WTC11 (cell line): ENCODE data around the gene NELL1. TPM values are rescaled to one million over a fixed set of nuclear protein-coding genes. Genes with fewer than 3 reads are reported as not detected.
"Not testable (repeated sequence)": the region's sequence is repeated elsewhere in the genome, so short reads cannot be mapped to it uniquely, and the experiment has no call there.

Experiments used
- ATAC-seq: fragments of 200-7000 bp; cut with Tn5 transposase; 2 replicates; pipeline ENCODE4 v1.10.0; 2021; ENCODE audit warnings: mild to moderate bottlenecking, moderate library complexity
- CTCF ChIA-PET: fragments of 300-600 bp; sonication (Branson Sonifier 250); formaldehyde crosslinking; loops from one replicate; lab custom pipeline; 2021; ENCODE audit warnings: antibody characterized with exemption; lab: Charles Lee
- POLR2A ChIA-PET: fragments of 350-600 bp; sonication (Branson Sonifier 250); formaldehyde crosslinking; loops from one replicate; lab custom pipeline; 2021; ENCODE audit warnings: antibody characterized with exemption; lab: Charles Lee
- DNase-seq: peaks from one replicate; pipeline ENCODE4 v3.0.0; 2021; ENCODE audit warnings: low spot score
- H3K27ac Mint-ChIP-seq: 2 replicates; pipeline ENCODE4 v1.8.0; 2021; ENCODE audit warnings: mixed read lengths
- H3K27me3 Mint-ChIP-seq: 2 replicates; pipeline ENCODE4 v1.8.0; 2021; ENCODE audit warnings: low read depth, mild to moderate bottlenecking, moderate library complexity, mixed read lengths
- H3K36me3 Mint-ChIP-seq: 2 replicates; pipeline ENCODE4 v1.8.0; 2021; ENCODE audit warnings: mixed read lengths
- H3K4me1 Mint-ChIP-seq: 2 replicates; pipeline ENCODE4 v1.8.0; 2022; ENCODE audit warnings: mixed read lengths
- H3K4me3 Mint-ChIP-seq: 2 replicates; pipeline ENCODE4 v1.8.0; 2021; ENCODE audit warnings: mild to moderate bottlenecking, moderate library complexity, mixed read lengths
- H3K9me3 Mint-ChIP-seq: 2 replicates; pipeline ENCODE4 v1.8.0; 2021; ENCODE audit warnings: mixed read lengths
- EMX1 ChIP-seq: fragments of 250-450 bp; sonication (Bioruptor Pico); IDR thresholded peaks from 2 replicates; pipeline ENCODE4 v1.8.0; 2021; ENCODE audit warnings: mild to moderate bottlenecking
- ETV6 ChIP-seq: sonication (generic); formaldehyde crosslinking; IDR thresholded peaks from 2 replicates; pipeline ENCODE4 v1.8.1; 2022; ENCODE audit warnings: mild to moderate bottlenecking, missing genetic modification reagents
- GTF2I ChIP-seq: fragments of 250-450 bp; sonication (Bioruptor Pico); conservative IDR thresholded peaks from 2 replicates; pipeline ENCODE4 v1.4.0; 2021; ENCODE audit warnings: mild to moderate bottlenecking
- KAT7 ChIP-seq: sonication (generic); formaldehyde crosslinking; IDR thresholded peaks from 2 replicates; pipeline ENCODE4 v1.8.1; 2023; ENCODE audit warnings: missing genetic modification reagents, mild to moderate bottlenecking, borderline replicate concordance
- NFYB ChIP-seq: sonication (generic); formaldehyde crosslinking; conservative IDR thresholded peaks from 2 replicates; pipeline ENCODE4 v1.8.0; 2022; ENCODE audit warnings: low read depth, missing genetic modification reagents
- NR1H2 ChIP-seq: sonication (generic); formaldehyde crosslinking; IDR thresholded peaks from 2 replicates; pipeline ENCODE4 v1.9.0; 2021; ENCODE audit warnings: mild to moderate bottlenecking, moderate library complexity, missing genetic modification reagents
- ZBTB21 ChIP-seq: sonication (generic); formaldehyde crosslinking; IDR thresholded peaks from 2 replicates; pipeline ENCODE4 v1.8.1; 2023; ENCODE audit warnings: mild to moderate bottlenecking, missing genetic modification reagents, borderline replicate concordance
- ZNF263 ChIP-seq: sonication (generic); formaldehyde crosslinking; IDR thresholded peaks from 2 replicates; pipeline ENCODE4 v1.8.1; 2022; ENCODE audit warnings: low read depth, mild to moderate bottlenecking, moderate library complexity, missing genetic modification reagents
- total RNA-seq: library from RNA; stranded (reverse); gene quantifications from 3 replicates; pipeline ENCODE4 v1.2.3, GENCODE V29; 2021
- TF ChIP-seq, protein P1 (sequence below): fragments of 250-450 bp; sonication (Bioruptor Pico); conservative IDR thresholded peaks from 2 replicates; pipeline ENCODE4 v1.9.0; 2021; ENCODE audit warnings: mild to moderate bottlenecking
- TF ChIP-seq, protein P2 (sequence below): sonication (generic); formaldehyde crosslinking; IDR thresholded peaks from 2 replicates; pipeline ENCODE4 v1.8.1; 2022; ENCODE audit warnings: missing genetic modification reagents, borderline replicate concordance
- TF ChIP-seq, protein P3 (sequence below): fragments of 250-450 bp; sonication (Bioruptor Pico); IDR thresholded peaks from 2 replicates; pipeline ENCODE4 v1.8.0; 2021; ENCODE audit warnings: mild to moderate bottlenecking
- TF ChIP-seq, protein P4 (sequence below): sonication (generic); formaldehyde crosslinking; IDR thresholded peaks from 2 replicates; pipeline ENCODE4 v1.8.1; 2023; ENCODE audit warnings: mild to moderate bottlenecking, missing genetic modification reagents
- TF ChIP-seq, protein P5 (sequence below): sonication (generic); formaldehyde crosslinking; IDR thresholded peaks from 2 replicates; pipeline ENCODE4 v1.8.0; 2022; ENCODE audit warnings: mild to moderate bottlenecking, missing genetic modification reagents
- TF ChIP-seq, protein P6 (sequence below): sonication (generic); formaldehyde crosslinking; IDR thresholded peaks from 2 replicates; pipeline ENCODE4 v1.8.1; 2022; ENCODE audit warnings: low read depth, missing genetic modification reagents, borderline replicate concordance
- TF ChIP-seq, protein P7 (sequence below): sonication (generic); formaldehyde crosslinking; IDR thresholded peaks from 2 replicates; pipeline ENCODE4 v1.8.0; 2022; ENCODE audit warnings: mild to moderate bottlenecking, missing genetic modification reagents

Gene NELL1
- total RNA-seq, 1 experiment from 2014 or later, result 1.8 TPM

DNA sequence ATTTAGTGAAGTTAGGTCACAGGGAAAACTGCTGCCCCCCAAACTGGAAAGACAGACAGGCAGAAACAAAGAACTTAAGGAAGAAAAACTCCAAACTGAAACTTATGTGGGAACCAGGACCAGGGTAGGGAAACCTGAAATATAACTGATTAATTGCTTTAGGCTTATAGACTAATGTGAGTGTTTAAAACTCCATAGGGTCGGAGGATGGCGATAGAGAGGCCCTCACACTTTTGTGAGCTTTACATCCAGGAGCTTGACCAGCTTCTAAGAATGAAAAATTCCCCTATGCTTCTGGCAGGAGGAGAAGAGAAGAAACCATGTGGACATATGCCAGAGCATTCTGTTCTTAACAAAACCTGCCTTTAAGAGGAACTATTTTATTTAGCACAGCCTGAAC is 598.6 kb downstream of the NELL1 start:
- H3K27me3 Mint-ChIP-seq, result no peaks in the 10 kb centered on the region; the same call in 1 of the 2 replicates
- H3K27ac Mint-ChIP-seq, result no peak overlapping the region
- H3K9me3 Mint-ChIP-seq, result peaks cover 21% of the 10 kb centered on the region
- DNase-seq (no peak), ATAC-seq (peak; percentile 74)
- peaks cover 11% of the 10 kb centered on the region for H3K36me3 Mint-ChIP-seq
- ChIA-PET POLR2A (no interaction called here), CTCF (interaction anchor here (0.5 to 1.7 kb wide), 6 partner anchors 13 to 244 kb away, joined by 3 to 6 read pairs (median 4); no protein-coding TSS in a partner anchor)
- TF ChIP-seq, protein P1, sequence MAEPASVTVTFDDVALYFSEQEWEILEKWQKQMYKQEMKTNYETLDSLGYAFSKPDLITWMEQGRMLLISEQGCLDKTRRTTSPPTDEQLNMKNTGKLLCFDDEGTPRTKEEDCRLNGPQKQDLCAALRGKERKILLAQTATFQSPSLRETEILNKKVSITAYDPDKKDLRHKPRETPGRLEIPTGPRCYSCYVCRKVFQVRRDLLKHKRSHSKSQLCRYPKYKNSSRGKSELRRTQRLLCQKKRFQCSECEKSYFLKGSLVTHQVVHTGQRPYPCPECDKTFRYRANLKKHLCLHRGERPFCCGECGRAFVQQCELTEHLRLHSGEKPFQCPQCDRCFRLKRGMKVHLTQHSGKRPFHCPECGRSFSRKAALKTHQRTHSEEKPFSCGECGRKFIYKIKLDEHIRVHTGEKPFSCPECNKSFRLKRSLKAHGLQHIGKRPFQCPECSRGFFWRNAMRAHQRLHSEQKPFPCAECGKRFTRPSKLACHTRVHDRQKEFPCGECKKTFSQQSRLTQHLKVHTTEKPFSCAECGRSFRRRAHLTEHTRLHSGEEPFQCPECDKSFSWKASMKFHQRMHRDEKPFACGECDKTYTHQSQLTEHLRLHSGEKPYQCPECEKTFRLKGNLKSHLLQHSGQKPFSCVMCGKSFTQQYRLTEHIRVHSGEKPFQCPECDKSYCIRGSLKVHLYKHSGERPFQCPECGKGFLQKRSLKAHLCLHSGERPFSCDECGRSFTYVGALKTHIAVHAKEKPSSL (CRISPR knock-in tag), result no peak
- TF ChIP-seq, protein P2, sequence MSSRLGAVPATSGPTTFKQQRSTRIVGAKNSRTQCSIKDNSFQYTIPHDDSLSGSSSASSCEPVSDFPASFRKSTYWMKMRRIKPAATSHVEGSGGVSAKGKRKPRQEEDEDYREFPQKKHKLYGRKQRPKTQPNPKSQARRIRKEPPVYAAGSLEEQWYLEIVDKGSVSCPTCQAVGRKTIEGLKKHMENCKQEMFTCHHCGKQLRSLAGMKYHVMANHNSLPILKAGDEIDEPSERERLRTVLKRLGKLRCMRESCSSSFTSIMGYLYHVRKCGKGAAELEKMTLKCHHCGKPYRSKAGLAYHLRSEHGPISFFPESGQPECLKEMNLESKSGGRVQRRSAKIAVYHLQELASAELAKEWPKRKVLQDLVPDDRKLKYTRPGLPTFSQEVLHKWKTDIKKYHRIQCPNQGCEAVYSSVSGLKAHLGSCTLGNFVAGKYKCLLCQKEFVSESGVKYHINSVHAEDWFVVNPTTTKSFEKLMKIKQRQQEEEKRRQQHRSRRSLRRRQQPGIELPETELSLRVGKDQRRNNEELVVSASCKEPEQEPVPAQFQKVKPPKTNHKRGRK (CRISPR knock-in tag), result no peak
- no peak for TF ChIP-seq KAT7 (CRISPR knock-in tag)
- TF ChIP-seq NR1H2 (CRISPR knock-in tag), result no peak
- no peak for TF ChIP-seq NFYB (CRISPR knock-in tag)
- TF ChIP-seq ZBTB21 (CRISPR knock-in tag), result no peak
- TF ChIP-seq, protein P3, sequence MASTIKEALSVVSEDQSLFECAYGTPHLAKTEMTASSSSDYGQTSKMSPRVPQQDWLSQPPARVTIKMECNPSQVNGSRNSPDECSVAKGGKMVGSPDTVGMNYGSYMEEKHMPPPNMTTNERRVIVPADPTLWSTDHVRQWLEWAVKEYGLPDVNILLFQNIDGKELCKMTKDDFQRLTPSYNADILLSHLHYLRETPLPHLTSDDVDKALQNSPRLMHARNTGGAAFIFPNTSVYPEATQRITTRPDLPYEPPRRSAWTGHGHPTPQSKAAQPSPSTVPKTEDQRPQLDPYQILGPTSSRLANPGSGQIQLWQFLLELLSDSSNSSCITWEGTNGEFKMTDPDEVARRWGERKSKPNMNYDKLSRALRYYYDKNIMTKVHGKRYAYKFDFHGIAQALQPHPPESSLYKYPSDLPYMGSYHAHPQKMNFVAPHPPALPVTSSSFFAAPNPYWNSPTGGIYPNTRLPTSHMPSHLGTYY (CRISPR knock-in tag), result no peak
- no peak for TF ChIP-seq EMX1
- TF ChIP-seq, protein P4, sequence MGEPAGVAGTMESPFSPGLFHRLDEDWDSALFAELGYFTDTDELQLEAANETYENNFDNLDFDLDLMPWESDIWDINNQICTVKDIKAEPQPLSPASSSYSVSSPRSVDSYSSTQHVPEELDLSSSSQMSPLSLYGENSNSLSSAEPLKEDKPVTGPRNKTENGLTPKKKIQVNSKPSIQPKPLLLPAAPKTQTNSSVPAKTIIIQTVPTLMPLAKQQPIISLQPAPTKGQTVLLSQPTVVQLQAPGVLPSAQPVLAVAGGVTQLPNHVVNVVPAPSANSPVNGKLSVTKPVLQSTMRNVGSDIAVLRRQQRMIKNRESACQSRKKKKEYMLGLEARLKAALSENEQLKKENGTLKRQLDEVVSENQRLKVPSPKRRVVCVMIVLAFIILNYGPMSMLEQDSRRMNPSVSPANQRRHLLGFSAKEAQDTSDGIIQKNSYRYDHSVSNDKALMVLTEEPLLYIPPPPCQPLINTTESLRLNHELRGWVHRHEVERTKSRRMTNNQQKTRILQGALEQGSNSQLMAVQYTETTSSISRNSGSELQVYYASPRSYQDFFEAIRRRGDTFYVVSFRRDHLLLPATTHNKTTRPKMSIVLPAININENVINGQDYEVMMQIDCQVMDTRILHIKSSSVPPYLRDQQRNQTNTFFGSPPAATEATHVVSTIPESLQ (CRISPR knock-in tag), result no peak
- TF ChIP-seq, protein P5, sequence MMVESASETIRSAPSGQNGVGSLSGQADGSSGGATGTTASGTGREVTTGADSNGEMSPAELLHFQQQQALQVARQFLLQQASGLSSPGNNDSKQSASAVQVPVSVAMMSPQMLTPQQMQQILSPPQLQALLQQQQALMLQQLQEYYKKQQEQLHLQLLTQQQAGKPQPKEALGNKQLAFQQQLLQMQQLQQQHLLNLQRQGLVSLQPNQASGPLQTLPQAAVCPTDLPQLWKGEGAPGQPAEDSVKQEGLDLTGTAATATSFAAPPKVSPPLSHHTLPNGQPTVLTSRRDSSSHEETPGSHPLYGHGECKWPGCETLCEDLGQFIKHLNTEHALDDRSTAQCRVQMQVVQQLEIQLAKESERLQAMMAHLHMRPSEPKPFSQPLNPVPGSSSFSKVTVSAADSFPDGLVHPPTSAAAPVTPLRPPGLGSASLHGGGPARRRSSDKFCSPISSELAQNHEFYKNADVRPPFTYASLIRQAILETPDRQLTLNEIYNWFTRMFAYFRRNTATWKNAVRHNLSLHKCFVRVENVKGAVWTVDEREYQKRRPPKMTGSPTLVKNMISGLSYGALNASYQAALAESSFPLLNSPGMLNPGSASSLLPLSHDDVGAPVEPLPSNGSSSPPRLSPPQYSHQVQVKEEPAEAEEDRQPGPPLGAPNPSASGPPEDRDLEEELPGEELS, result no peak
- TF ChIP-seq ETV6, result no peak
- TF ChIP-seq, protein P6, sequence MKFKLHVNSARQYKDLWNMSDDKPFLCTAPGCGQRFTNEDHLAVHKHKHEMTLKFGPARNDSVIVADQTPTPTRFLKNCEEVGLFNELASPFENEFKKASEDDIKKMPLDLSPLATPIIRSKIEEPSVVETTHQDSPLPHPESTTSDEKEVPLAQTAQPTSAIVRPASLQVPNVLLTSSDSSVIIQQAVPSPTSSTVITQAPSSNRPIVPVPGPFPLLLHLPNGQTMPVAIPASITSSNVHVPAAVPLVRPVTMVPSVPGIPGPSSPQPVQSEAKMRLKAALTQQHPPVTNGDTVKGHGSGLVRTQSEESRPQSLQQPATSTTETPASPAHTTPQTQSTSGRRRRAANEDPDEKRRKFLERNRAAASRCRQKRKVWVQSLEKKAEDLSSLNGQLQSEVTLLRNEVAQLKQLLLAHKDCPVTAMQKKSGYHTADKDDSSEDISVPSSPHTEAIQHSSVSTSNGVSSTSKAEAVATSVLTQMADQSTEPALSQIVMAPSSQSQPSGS, result no peak
- TF ChIP-seq, protein P7, sequence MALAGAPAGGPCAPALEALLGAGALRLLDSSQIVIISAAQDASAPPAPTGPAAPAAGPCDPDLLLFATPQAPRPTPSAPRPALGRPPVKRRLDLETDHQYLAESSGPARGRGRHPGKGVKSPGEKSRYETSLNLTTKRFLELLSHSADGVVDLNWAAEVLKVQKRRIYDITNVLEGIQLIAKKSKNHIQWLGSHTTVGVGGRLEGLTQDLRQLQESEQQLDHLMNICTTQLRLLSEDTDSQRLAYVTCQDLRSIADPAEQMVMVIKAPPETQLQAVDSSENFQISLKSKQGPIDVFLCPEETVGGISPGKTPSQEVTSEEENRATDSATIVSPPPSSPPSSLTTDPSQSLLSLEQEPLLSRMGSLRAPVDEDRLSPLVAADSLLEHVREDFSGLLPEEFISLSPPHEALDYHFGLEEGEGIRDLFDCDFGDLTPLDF (CRISPR knock-in tag), result no peak
- no peak for TF ChIP-seq GTF2I (CRISPR knock-in tag)
- TF ChIP-seq ZNF263 (CRISPR knock-in tag), result no peak
- no peak overlapping the region for H3K4me3 Mint-ChIP-seq
- H3K4me1 Mint-ChIP-seq, result peaks cover 10% of the 10 kb centered on the region; the same call in 1 of the 2 replicates

DNA sequence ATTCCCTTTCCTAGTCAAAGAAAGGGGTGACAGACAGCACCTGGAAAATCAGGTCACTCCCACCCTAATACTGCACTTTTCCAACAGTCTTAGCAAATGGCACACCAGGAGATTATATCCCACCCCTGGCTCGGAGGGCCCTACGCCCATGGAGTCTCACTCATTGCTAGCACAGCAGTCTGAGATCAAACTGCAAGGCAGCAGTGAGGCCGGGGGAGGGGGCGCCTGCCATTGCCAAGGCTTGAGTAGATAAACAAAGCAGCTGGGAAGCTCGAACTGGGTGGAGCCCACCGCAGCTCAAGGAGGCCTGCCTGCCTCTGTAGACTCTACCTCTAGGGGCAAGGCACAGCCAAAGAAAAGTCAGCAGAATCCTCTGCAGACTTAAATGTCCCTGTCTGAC is 602.8 kb downstream of the NELL1 start:
- peaks cover 10% of the 10 kb centered on the region; the same call in 1 of the 2 replicates for H3K4me1 Mint-ChIP-seq
- POLR2A ChIA-PET, ATAC-seq, DNase-seq, H3K27ac Mint-ChIP-seq, CTCF ChIA-PET, H3K27me3 Mint-ChIP-seq, H3K4me3 Mint-ChIP-seq: not testable (repeated sequence)
- H3K9me3 Mint-ChIP-seq, result peaks cover 30% of the 10 kb centered on the region
- H3K36me3 Mint-ChIP-seq, result peaks cover 11% of the 10 kb centered on the region
